HepG2 (cell line): Measurements from ENCODE around the gene CHAF1A. TPM values are rescaled to one million over a fixed set of nuclear protein-coding genes. Genes with fewer than 3 reads are reported as not detected.

Experiments
- ATAC-seq: fragments of 200-7000 bp; cut with Tn5 transposase; 3 replicates; pipeline ENCODE4 v1.9.1; 2020; ENCODE audit warnings: mild to moderate bottlenecking, moderate library complexity
- BruUV-seq: library from RNA; stranded (reverse); fragments of 400-500 nt; replicated peaks from 2 replicates; lab custom pipeline; 2021; lab: Mats Ljungman, UMichigan
- CTCF ChIA-PET: fragments of 300-600 bp; formaldehyde crosslinking; extraction: SDS; loops from one replicate; lab custom pipeline; 2021; ENCODE audit warnings: low total read pairs, inconsistent platforms, low intra/inter-chr PET ratio; lab: Yijun Ruan, JAX
- POLR2A ChIA-PET: fragments of 350-600 bp; sonication (Branson Sonifier 250); formaldehyde crosslinking; loops from one replicate; lab custom pipeline; 2020; ENCODE audit warnings: antibody characterized with exemption, inconsistent platforms; lab: Yijun Ruan, JAX
- DNase-seq: peaks from one replicate; pipeline ENCODE4 v3.0.0-alpha.2; 2015; ENCODE audit warnings: low spot score
- FAIRE-seq: peaks from 3 replicates; lab custom pipeline; 2011; peaks lifted over from hg19 to GRCh38; lab: Jason Lieb, UNC
- H2AFZ ChIP-seq: one replicate; pipeline ENCODE4 v1.6.1; 2011; ENCODE audit warnings: low read length, inconsistent platforms
- H3K27ac ChIP-seq: fragments of 300-600 bp; 3 replicates; pipeline ENCODE4 v1.8.0; 2011; ENCODE audit warnings: mixed run types, mild to moderate bottlenecking, mixed read lengths, low read length, inconsistent platforms; ENCODE audit not compliant: insufficient read depth; ENCODE audit errors: extremely low read length
- H3K27me3 ChIP-seq, 2 experiments: fragments of 200-600 bp in 1 of 2; 2 replicates in 1 of 2; 3 replicates in 1 of 2; pipeline versions ENCODE4 v1.6.0 to v1.8.0; 2011; ENCODE audit warnings: low read length in 2 of 2, mild to moderate bottlenecking in 2 of 2, moderate library complexity in 2 of 2, inconsistent platforms in 1 of 2; ENCODE audit not compliant: insufficient read depth in 2 of 2, control insufficient read depth in 1 of 2
- H3K36me3 ChIP-seq, 2 experiments: fragments of 200-600 bp in 1 of 2; replicated peaks in 1 of 2; 2 replicates in 1 of 2; 3 replicates in 1 of 2; pipeline versions ENCODE4 v1.5.1 to v1.8.0; 2011; ENCODE audit warnings: low read length in 2 of 2, inconsistent platforms in 1 of 2; ENCODE audit not compliant: insufficient read depth in 2 of 2, control insufficient read depth in 1 of 2
- H3K4me1 ChIP-seq: 2 replicates; pipeline ENCODE4 v1.5.1; 2012; ENCODE audit warnings: low read length, inconsistent platforms; ENCODE audit not compliant: insufficient read depth
- H3K4me2 ChIP-seq: 2 replicates; pipeline ENCODE4 v1.6.0; 2011; ENCODE audit warnings: low read depth, low read length, inconsistent platforms
- H3K4me3 ChIP-seq, 3 experiments: fragments of 200-600 bp in 1 of 3; sonication (generic), shearing (Covaris generic) in 1 of 3; replicated peaks in 1 of 3; 2 replicates each; pipeline ENCODE4 v1.5.1; 2011 to 2016; ENCODE audit warnings: low read length in 3 of 3, inconsistent platforms in 2 of 3, low read depth in 2 of 3, mild to moderate bottlenecking in 2 of 3, control low read depth in 1 of 3, mixed read lengths in 1 of 3; ENCODE audit not compliant: insufficient read depth in 1 of 3
- H3K79me2 ChIP-seq: one replicate; pipeline ENCODE4 v1.6.1; 2011; ENCODE audit warnings: low read length, inconsistent platforms; ENCODE audit not compliant: insufficient read depth
- H3K9ac ChIP-seq: 2 replicates; pipeline ENCODE4 v1.6.0; 2011; ENCODE audit warnings: mild to moderate bottlenecking, low read depth, low read length, inconsistent platforms; ENCODE audit not compliant: insufficient read depth
- H3K9me3 ChIP-seq: 2 replicates; pipeline ENCODE4 v1.5.1; 2012; ENCODE audit warnings: mild to moderate bottlenecking, low read length
- H4K20me1 ChIP-seq: 2 replicates; pipeline ENCODE4 v1.6.0; 2011; ENCODE audit warnings: inconsistent platforms, mild to moderate bottlenecking, low read length, moderate library complexity; ENCODE audit not compliant: insufficient read depth
- ATF3 ChIP-seq: sonication (generic); formaldehyde crosslinking; IDR thresholded peaks from 2 replicates; pipeline ENCODE4 v1.4.0; 2020; ENCODE audit warnings: missing genetic modification reagents
- CEBPB ChIP-seq: IDR thresholded peaks from 2 replicates; pipeline ENCODE4 v1.6.1; 2011; ENCODE audit warnings: low read depth, low read length, improper control_type of control experiment, borderline replicate concordance
- FIP1L1 ChIP-seq: fragments of 200-400 bp; formaldehyde crosslinking; IDR thresholded peaks from 2 replicates; pipeline ENCODE4 v1.6.1; 2018; ENCODE audit warnings: low read depth, mild to moderate bottlenecking, low read length, moderate library complexity, borderline replicate concordance; ENCODE audit not compliant: insufficient read depth
- MTF1 ChIP-seq: sonication (generic); formaldehyde crosslinking; IDR thresholded peaks from 2 replicates; pipeline ENCODE4 v1.5.0; 2020; ENCODE audit warnings: missing genetic modification reagents
- WGBS: methylation state at CpG from one replicate; pipeline ENCODE4 v1.1.6; 2017; ENCODE audit warnings: low lambda C conversion rate; 5-methylcytosine and 5-hydroxymethylcytosine counted together
- in situ Hi-C: cut with HindIII; loops from 2 replicates; pipeline ENCODE4 v1.10.0; 2017; ENCODE audit warnings: low pct_unique_long_range_greater_than_20kb; ENCODE audit not compliant: extremely low pct_ligation_motif_present
- intact Hi-C: fragments of 100-400 bp; cut with micrococcal nuclease; formaldehyde crosslinking; loops from one replicate; pipeline ENCODE4 v1.10.0; 2022; ENCODE audit not compliant: unreplicated experiment
- polyA plus RNA-seq, 8 experiments: library from polyadenylated mRNA; depleted of rRNA in 3 of 8; stranded (reverse) in 7 of 8; unstranded in 1 of 8; fragments of >200 nt; fragmentation: Illumina TruSeq in 4 of 8; extraction: Trizol in 4 of 8; gene quantifications; 2 replicates each; pipeline versions ENCODE4 v1.2.1 to v1.2.3, GENCODE V29; 2011 to 2016; ENCODE audit warnings: low read depth in 4 of 8, missing spikeins in 1 of 8, mixed read lengths in 1 of 8; ENCODE audit not compliant: insufficient read depth in 1 of 8
- total RNA-seq, 5 experiments: library from RNA; depleted of rRNA; stranded (reverse); fragments of >200 nt; fragmentation: Illumina TruSeq; extraction: Trizol; gene quantifications; 2 replicates each; pipeline ENCODE4 v1.2.3, GENCODE V29; 2016; ENCODE audit warnings: low read depth in 1 of 5
- TF ChIP-seq, protein P1 (sequence below): sonication (generic); formaldehyde crosslinking; IDR thresholded peaks from 2 replicates; pipeline ENCODE4 v1.8.1; 2023; ENCODE audit warnings: missing genetic modification reagents, inconsistent platforms, borderline replicate concordance
- TF ChIP-seq, protein P2 (sequence below): sonication (generic); formaldehyde crosslinking; conservative IDR thresholded peaks from 2 replicates; pipeline ENCODE4 v1.4.0; 2020; ENCODE audit warnings: missing genetic modification reagents

Gene CHAF1A
- total and polyA plus RNA-seq, 2 of the 13 experiments (the other 11 are each of a cell fraction or from before 2014, with no cell fraction given): 11.0 to 34.8 TPM

- TF ChIP-seq, protein P1, sequence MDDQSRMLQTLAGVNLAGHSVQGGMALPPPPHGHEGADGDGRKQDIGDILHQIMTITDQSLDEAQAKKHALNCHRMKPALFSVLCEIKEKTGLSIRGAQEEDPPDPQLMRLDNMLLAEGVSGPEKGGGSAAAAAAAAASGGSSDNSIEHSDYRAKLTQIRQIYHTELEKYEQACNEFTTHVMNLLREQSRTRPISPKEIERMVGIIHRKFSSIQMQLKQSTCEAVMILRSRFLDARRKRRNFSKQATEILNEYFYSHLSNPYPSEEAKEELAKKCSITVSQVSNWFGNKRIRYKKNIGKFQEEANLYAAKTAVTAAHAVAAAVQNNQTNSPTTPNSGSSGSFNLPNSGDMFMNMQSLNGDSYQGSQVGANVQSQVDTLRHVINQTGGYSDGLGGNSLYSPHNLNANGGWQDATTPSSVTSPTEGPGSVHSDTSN: no peak
- no peak for TF ChIP-seq FIP1L1
- no peak for TF ChIP-seq ATF3 (CRISPR knock-in tag)
- no peak for TF ChIP-seq MTF1 (CRISPR knock-in tag)
These were observed 27.3 kb downstream of the CHAF1A start (continued) for GRCh38 chr19:4429771-4430171.

DNA sequence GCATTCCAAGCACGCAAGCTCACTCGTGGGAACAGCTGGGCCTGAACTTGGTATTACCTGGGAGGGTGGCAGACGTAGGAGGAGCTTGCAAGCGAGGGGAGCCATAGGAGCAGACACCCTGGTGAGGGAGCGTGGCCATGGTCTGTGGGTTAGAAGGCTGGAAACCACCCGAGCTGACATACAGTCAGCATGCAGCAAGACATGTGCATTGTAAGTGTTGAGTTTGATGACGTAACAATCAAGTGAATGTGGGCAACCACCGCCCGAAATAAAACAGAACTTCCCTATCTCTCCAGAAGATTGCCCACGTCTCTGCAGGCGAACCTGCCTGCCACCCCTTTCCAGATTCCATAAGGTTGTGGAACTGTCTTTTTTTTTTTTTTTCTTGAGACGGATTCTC, 28.3 kb downstream of the CHAF1A start:
- ATAC-seq (no peak), FAIRE-seq (no peak), DNase-seq (no peak)
- Histone ChIP-seq H3K79me2 (no peaks in the 10 kb centered on the region), H3K27me3 (no peaks in the 10 kb centered on the region), H3K36me3 (peaks cover 23 to 66% of the 10 kb centered on the region in 2 experiments), H2AFZ (no peak overlapping the region), H3K9ac (no peak overlapping the region), H3K4me1 (no peaks in the 10 kb centered on the region), H3K9me3 (no peaks in the 10 kb centered on the region), H4K20me1 (no peaks in the 10 kb centered on the region), H3K27ac (no peak overlapping the region), H3K4me2 (no peak overlapping the region), H3K4me3 (no peak overlapping the region)
- POLR2A ChIA-PET: no interaction called here
- BruUV-seq: no TSS peak
- intact Hi-C loops (no loop called here), in situ Hi-C loops (no loop called here)
- WGBS: 97% methylated on average over 10 of the region's 12 CpGs
- peak; percentile 35; the same call in 1 of the 2 replicates for TF ChIP-seq CEBPB
- TF ChIP-seq, protein P2, sequence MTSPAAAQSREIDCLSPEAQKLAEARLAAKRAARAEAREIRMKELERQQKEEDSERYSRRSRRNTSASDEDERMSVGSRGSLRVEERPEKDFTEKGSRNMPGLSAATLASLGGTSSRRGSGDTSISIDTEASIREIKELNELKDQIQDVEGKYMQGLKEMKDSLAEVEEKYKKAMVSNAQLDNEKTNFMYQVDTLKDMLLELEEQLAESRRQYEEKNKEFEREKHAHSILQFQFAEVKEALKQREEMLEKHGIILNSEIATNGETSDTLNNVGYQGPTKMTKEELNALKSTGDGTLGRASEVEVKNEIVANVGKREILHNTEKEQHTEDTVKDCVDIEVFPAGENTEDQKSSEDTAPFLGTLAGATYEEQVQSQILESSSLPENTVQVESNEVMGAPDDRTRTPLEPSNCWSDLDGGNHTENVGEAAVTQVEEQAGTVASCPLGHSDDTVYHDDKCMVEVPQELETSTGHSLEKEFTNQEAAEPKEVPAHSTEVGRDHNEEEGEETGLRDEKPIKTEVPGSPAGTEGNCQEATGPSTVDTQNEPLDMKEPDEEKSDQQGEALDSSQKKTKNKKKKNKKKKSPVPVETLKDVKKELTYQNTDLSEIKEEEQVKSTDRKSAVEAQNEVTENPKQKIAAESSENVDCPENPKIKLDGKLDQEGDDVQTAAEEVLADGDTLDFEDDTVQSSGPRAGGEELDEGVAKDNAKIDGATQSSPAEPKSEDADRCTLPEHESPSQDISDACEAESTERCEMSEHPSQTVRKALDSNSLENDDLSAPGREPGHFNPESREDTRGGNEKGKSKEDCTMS (CRISPR knock-in tag): no peak
- CTCF ChIA-PET: no interaction called here
